Transverse colon (tissue), 4 donors: ENCODE measurements around the gene C1QTNF1.

Source experiments
- CTCF ChIP-seq, 5 experiments: fragments of 200-600 bp in 3 of 5; fragments of 450-650 bp in 2 of 5; sonication (generic) in 3 of 5; IDR thresholded peaks; 1 replicate in 2 of 5; 2 replicates in 3 of 5; pipeline ENCODE4 v1.5.1; 2016 to 2017; ENCODE audit warnings: antibody characterized with exemption in 5 of 5, inconsistent platforms in 3 of 5, mild to moderate bottlenecking in 2 of 5, moderate library complexity in 1 of 5
- EP300 ChIP-seq: sonication (generic); formaldehyde crosslinking; IDR thresholded peaks from one replicate; pipeline ENCODE4 v1.6.1; 2017; ENCODE audit warnings: antibody characterized with exemption, low read depth
- POLR2A ChIP-seq: fragments of 450-650 bp; IDR thresholded peaks from one replicate; pipeline ENCODE4 v1.6.1; 2016; ENCODE audit warnings: antibody characterized with exemption, mild to moderate bottlenecking, moderate library complexity
- POLR2AphosphoS5 ChIP-seq, 3 donors: sonication (generic); formaldehyde crosslinking; IDR thresholded peaks; one replicate each; pipeline ENCODE4 v1.6.1; 2016; ENCODE audit warnings: antibody characterized with exemption in 3 of 3

- TF ChIP-seq CTCF (IDR thresholded peaks at IDR 0.05) (no peak), POLR2A (no peak), POLR2AphosphoS5 (IDR thresholded peaks at IDR 0.05) (no peak), EP300 (no peak)
Measured at GRCh38 chr17:79054200-79054960, 30.4 kb downstream of the C1QTNF1 start.
